IPS DF 6.9 (cell line): ENCODE results near the gene PODXL.
"Not testable (repeated sequence)": the region's sequence is repeated elsewhere in the genome, so short reads cannot be mapped to it uniquely, and the experiment has no call there.

Source experiments
- DNase-seq: peaks from one replicate; pipeline ENCODE4 v3.0.0-alpha.2; 2013; ENCODE audit warnings: low read depth, low spot score
- H3K27ac ChIP-seq: one replicate; pipeline ENCODE4 v1.5.1; 2013; ENCODE audit warnings: low read length, control low read depth
- H3K27me3 ChIP-seq: 2 replicates; pipeline ENCODE4 v1.6.1; 2013; ENCODE audit warnings: mild to moderate bottlenecking, low read length; ENCODE audit not compliant: control insufficient read depth, insufficient read depth
- H3K36me3 ChIP-seq: 2 replicates; pipeline ENCODE4 v1.6.1; 2013; ENCODE audit warnings: low read length; ENCODE audit not compliant: control insufficient read depth, insufficient read depth
- H3K4me1 ChIP-seq: 2 replicates; pipeline ENCODE4 v1.6.1; 2013; ENCODE audit warnings: low read length; ENCODE audit not compliant: control insufficient read depth, insufficient read depth
- H3K4me3 ChIP-seq: 2 replicates; pipeline ENCODE4 v1.5.1; 2013; ENCODE audit warnings: mild to moderate bottlenecking, low read length
- H3K9me3 ChIP-seq: 2 replicates; pipeline ENCODE4 v1.6.1; 2013; ENCODE audit warnings: low read length, inconsistent platforms; ENCODE audit not compliant: control insufficient read depth, insufficient read depth
- WGBS: extraction: QIAGEN DNeasy Blood & Tissue Kit; methylation state at CpG from one replicate; pipeline ENCODE4 v1.1.7; 2013; ENCODE audit warnings: mixed read lengths, missing lambda C conversion rate; ENCODE audit not compliant: insufficient read length, insufficient coverage; 5-methylcytosine and 5-hydroxymethylcytosine counted together

Gene PODXL

DNA sequence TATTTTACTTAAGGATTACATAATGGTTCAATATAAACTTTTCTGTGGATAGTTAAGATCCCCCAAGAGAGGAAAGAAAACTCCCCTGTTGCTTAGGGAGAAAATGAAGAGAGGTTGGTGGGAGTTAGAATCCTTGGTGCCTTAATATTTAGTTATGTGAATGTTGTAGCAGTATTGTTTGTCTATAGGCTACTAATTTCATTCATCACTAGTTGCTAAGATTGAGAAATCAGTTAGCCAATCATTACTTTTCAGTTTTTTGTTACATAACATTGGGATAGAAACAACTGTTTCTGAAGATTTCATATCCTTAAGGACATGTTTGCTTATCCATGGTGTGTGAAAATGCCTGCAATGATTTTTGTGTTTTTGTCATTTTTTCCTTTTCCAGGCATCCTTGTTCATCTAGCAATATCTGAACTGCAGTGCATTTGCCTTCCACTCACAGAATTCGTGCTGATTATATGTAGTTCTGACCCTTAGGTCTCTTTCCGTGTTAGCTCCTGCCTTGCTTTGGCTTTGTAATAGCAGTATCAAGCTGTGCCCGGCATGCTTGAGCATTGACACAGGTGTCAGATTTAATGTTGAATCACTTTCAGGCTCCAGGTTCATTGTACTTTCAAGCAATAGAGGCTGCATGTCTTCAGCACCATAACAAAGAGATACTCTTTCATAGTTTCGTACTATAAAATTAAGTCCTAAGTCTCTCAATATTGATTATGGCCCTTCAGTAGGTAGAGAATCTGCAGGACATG, 85.0 kb downstream of the PODXL start:
- Histone ChIP-seq H3K36me3 (peaks cover 4% of the 10 kb centered on the region; the same call in 1 of the 2 replicates), H3K27me3 (no peaks in the 10 kb centered on the region), H3K4me1 (no peaks in the 10 kb centered on the region), H3K4me3 (no peak overlapping the region), H3K27ac (no peak overlapping the region), H3K9me3 (no peaks in the 10 kb centered on the region)
- WGBS, result no CpG with 5 or more reads among the region's 4 CpGs
- no peak for DNase-seq

DNA sequence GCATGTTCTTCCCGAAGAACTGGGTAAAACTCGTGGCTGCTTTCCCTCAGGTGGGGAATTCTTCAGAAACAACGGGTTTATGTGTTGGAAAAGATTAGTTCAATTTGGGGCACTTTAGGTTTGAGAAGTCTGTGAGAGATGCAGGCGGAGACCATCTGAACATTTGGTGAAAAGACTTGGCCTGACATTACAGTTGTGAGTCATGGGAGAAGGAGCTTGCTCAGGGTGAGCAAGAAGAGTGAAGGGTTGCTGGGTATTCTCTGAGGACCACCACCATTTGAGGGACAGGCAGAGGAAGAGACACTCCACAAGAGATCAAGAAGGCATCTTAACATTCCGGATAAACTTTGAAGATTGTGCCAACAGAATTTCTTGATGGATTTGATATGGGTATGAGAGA, 88.6 kb downstream of the PODXL start:
- Histone ChIP-seq H3K4me1 (no peaks in the 10 kb centered on the region), H3K4me3 (no peak overlapping the region), H3K27me3 (no peaks in the 10 kb centered on the region), H3K36me3 (peaks cover 4% of the 10 kb centered on the region; the same call in 1 of the 2 replicates), H3K9me3 (no peaks in the 10 kb centered on the region), H3K27ac (no peak overlapping the region)
- no CpG with 5 or more reads among the region's 5 CpGs for WGBS
- DNase-seq, result no peak

DNA sequence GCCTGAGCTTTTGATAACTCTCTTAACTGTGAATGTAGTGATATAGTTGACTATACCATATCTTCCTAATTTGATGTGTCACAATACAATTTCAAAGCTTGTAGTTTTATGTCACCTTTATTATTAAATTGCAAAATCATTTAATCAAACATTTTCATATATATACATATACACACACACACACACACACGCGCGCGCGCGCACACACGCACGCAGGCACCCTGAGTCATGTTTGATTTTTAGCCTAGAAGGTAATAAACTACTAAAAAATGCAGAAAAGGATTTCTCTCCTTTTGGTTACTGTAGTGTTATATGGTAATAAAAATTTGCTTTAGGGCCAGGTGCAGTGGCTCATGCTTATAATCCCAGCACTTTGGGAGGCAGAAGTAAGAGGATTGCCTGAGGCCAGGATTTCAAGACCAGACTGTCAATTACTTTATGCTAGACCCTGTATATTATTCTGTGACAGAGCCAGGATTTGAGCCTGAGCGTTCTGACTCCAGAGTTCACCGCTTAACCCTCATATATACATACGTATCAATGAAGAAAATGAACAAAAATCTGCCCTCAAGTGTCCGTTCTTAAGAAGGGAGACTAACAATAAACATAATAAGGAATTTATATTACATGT, 89.6 kb downstream of the PODXL start:
- Histone ChIP-seq H3K4me3 (no peak overlapping the region), H3K27me3 (no peaks in the 10 kb centered on the region), H3K4me1 (no peaks in the 10 kb centered on the region), H3K27ac (no peak overlapping the region), H3K36me3 (peaks cover 4% of the 10 kb centered on the region; the same call in 1 of the 2 replicates), H3K9me3 (no peaks in the 10 kb centered on the region)
- 100% methylated on average over 1 of the region's 12 CpGs for WGBS
- DNase-seq, result no peak

- H3K9me3 ChIP-seq, H3K4me3 ChIP-seq, H3K36me3 ChIP-seq, DNase-seq, H3K27ac ChIP-seq, H3K27me3 ChIP-seq, H3K4me1 ChIP-seq: not testable (repeated sequence)
Measured at GRCh38 chr7:131462715-131463114, 93.7 kb downstream of the PODXL start.

DNA sequence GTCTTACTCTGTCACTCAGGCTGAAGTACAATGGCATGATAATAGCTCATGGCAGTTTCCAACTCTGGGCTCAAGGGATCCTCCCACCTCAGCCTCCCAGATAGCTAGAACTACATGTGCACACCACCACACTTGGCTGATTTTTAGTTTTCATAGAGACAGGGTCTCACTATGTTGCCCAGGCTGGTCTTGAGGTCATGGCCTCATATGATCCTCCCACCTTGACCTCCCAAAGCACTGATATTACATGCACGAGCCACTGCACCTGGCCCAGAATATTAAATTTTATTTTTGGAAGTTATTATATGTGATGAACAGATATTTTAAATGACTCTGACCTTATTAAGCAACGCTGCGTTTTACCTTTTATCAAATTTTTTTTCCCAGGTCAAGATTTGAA, 94.4 kb downstream of the PODXL start:
- Histone ChIP-seq H3K4me3 (no peak overlapping the region), H3K4me1 (no peaks in the 10 kb centered on the region), H3K27ac (no peak overlapping the region), H3K36me3 (no peaks in the 10 kb centered on the region; the same call in 1 of the 2 replicates), H3K9me3 (no peaks in the 10 kb centered on the region), H3K27me3 (no peaks in the 10 kb centered on the region)
- DNase-seq, result no peak
- WGBS, result no CpG with 5 or more reads among the region's 3 CpGs

DNA sequence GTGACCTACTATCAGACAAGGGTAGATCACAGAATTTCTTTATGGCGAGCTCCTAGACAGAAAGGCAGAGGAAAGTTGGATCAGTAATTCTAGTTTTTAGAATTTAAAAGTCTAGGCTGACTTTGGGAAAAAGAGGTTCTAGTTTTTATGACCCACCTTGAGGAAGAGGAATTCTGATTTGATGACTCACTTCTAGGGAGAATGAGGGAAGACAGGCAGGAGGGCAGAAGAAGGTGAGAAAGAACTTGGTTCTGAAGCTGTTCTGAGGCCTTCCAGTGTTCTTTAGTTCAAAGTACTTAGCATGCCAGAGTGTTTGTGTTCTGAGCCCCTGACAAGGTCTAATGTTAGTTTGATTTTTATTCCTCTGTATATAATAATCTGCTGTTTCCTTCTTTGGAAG, 97.2 kb downstream of the PODXL start:
- Histone ChIP-seq H3K27ac (no peak overlapping the region), H3K4me3 (no peak overlapping the region), H3K9me3 (no peaks in the 10 kb centered on the region), H3K36me3 (no peaks in the 10 kb centered on the region; the same call in 1 of the 2 replicates), H3K4me1 (no peaks in the 10 kb centered on the region), H3K27me3 (no peaks in the 10 kb centered on the region)
- DNase-seq, result no peak
- WGBS, result no CpG with 5 or more reads among the region's 1 CpG

DNA sequence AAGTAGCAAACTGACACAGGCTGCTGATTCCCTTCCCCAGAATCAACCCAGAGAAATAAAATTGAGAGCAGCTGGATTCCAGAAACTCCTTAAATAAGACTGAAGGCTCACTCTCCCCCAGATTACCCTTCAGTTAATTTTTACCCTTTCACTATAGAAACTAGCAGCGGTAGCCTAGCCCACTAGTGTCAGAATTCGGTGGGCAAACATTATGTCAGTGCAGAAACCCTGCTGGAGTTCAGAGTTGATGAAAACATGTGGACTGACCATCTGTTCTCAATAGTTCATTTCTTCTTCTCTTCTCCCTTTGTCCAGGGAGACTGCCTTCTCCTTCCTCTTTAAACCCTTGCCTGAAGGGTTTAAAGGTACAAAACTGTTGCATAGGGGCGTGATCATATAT, 100.1 kb downstream of the PODXL start:
- H3K9me3 ChIP-seq, result no peaks in the 10 kb centered on the region
- no peaks in the 10 kb centered on the region for H3K4me1 ChIP-seq
- H3K4me3 ChIP-seq, result no peak overlapping the region
- WGBS, result no CpG with 5 or more reads among the region's 3 CpGs
- no peak overlapping the region for H3K27ac ChIP-seq
- H3K36me3 ChIP-seq, result no peaks in the 10 kb centered on the region
- DNase-seq, result no peak
- no peaks in the 10 kb centered on the region for H3K27me3 ChIP-seq

DNA sequence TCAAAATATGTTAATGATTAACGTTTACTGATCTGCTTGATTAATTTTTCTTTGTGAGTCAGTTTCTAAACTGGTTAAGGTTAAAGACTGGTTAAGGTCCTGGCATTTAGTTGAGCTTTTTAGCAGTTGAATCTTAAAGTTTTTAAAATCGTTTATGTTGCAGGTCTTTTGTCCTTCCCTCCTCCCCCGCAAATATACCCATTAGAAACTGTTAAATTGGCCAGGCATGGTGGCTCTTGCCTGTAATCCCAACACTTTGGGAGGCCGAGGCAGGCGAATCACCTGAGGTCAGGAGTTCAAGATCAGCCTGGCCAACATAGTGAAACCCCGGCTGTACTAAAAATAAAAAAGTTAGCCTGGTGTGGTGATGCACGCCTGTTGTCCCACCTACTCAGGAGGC, 100.9 kb downstream of the PODXL start:
- WGBS, result no CpG with 5 or more reads among the region's 7 CpGs
- DNase-seq, result no peak

DNA sequence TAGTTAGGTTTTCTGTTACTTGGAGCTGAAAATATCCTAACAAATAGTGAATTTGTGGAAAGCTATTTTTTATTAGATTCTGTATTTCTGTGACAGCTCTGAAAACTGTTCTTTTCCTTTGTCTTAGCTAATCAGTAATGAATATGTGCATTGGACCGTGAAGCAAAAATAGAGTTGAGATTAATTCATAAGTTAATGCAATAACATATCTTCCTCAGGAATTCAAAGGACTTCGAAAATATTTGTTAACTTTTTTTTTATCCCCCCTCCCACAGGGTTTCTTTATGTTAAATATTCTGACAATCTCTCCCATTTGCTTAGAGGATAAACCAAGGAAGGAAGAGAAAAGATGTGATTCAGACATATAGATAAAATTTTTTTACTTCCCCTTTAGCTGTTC, 101.4 kb downstream of the PODXL start:
- no peak for DNase-seq
- H3K4me3 ChIP-seq, result no peak overlapping the region
- no peaks in the 10 kb centered on the region for H3K27me3 ChIP-seq
- no CpG with 5 or more reads among the region's 2 CpGs for WGBS
- no peaks in the 10 kb centered on the region for H3K9me3 ChIP-seq
- no peaks in the 10 kb centered on the region for H3K36me3 ChIP-seq
- H3K4me1 ChIP-seq, result no peaks in the 10 kb centered on the region
- H3K27ac ChIP-seq, result no peak overlapping the region

More for the DNA sequence above, 100.9 kb downstream of the PODXL start:
- no peaks in the 10 kb centered on the region for H3K4me1 ChIP-seq
- no peak overlapping the region for H3K27ac ChIP-seq
- no peaks in the 10 kb centered on the region for H3K27me3 ChIP-seq
- H3K4me3 ChIP-seq, result no peak overlapping the region
- no peaks in the 10 kb centered on the region for H3K9me3 ChIP-seq
- H3K36me3 ChIP-seq, result no peaks in the 10 kb centered on the region

GRCh38 chr7:131454498-131454897, 101.9 kb downstream of the PODXL start:
- DNase-seq, result no peak
- no peaks in the 10 kb centered on the region for H3K27me3 ChIP-seq
- H3K36me3 ChIP-seq, result no peaks in the 10 kb centered on the region
- no peaks in the 10 kb centered on the region for H3K4me1 ChIP-seq
- H3K9me3 ChIP-seq, result no peaks in the 10 kb centered on the region
- no CpG with 5 or more reads among the region's 1 CpG for WGBS
- H3K27ac ChIP-seq, result no peak overlapping the region
- H3K4me3 ChIP-seq, result no peak overlapping the region
